Thyroid gland (tissue), 4 donors: Measurements from ENCODE around the gene TMEM170B.

Source experiments
- CTCF ChIP-seq, 6 experiments: fragments of 200-600 bp in 3 of 6; fragments of 450-650 bp in 3 of 6; sonication (generic) in 3 of 6; IDR thresholded peaks; one replicate each; pipeline ENCODE4 v1.5.1; 2016 to 2019; ENCODE audit warnings: antibody characterized with exemption in 6 of 6, mild to moderate bottlenecking in 2 of 6, inconsistent platforms in 1 of 6, moderate library complexity in 1 of 6
- POLR2A ChIP-seq, 2 donors: fragments of 450-650 bp; IDR thresholded peaks; one replicate each; pipeline ENCODE4 v1.6.1; 2017; ENCODE audit warnings: antibody characterized with exemption in 2 of 2, mild to moderate bottlenecking in 2 of 2, moderate library complexity in 1 of 2

GRCh38 chr6:11553824-11554223 is 16.3 kb downstream of the TMEM170B start:
- no peak for TF ChIP-seq CTCF (IDR thresholded peaks at IDR 0.05)
- TF ChIP-seq POLR2A (IDR thresholded peaks at IDR 0.05) = no peak
